ENCODE data around the gene GULP1. TPM values are rescaled to one million over a fixed set of nuclear protein-coding genes. Genes with fewer than 3 reads are reported as not detected.

The GULP1 gene
- 38.7 and 66.6 TPM in 2 replicates for total RNA-seq

GRCh38 chr2:188291617-188292347 is at the start of gene GULP1:
TSS of gene GULP1 (plus strand) at chr2:188291874. CDS start at chr2:188477703, 185,829 bp downstream.

